GM21423 (cell line): ENCODE measurements around the gene TACC3.

Experiments
- ATAC-seq: cut with Tn5 transposase; IDR thresholded peaks from one replicate; pipeline ENCODE4 v1.9.1; 2021; ENCODE audit warnings: mild to moderate bottlenecking, moderate library complexity; ENCODE audit not compliant: unreplicated experiment

TACC3 gene

GRCh38 chr4:1788254-1788973 lies 67.1 kb downstream of the TACC3 start:
- no peak for ATAC-seq

- ATAC-seq: no peak
Measured at GRCh38 chr4:1789552-1789951, 68.2 kb downstream of the TACC3 start.

GRCh38 chr4:1790005-1790404 lies 68.7 kb downstream of the TACC3 start:
- ATAC-seq: no peak

- no peak for ATAC-seq
Measured at GRCh38 chr4:1792158-1792831, 71.0 kb downstream of the TACC3 start.

- ATAC-seq: no peak
Measured at GRCh38 chr4:1792832-1793495, 71.6 kb downstream of the TACC3 start, which contains the start of gene FGFR3. FGFR3 (plus strand) TSS chr4:1793293; CDS start chr4:1793935, 642 bp downstream.

- no peak for ATAC-seq
Measured at GRCh38 chr4:1793496-1793840, 72.1 kb downstream of the TACC3 start.

GRCh38 chr4:1793940-1794808 lies 72.9 kb downstream of the TACC3 start:
- no peak for ATAC-seq
